HG02970 (cell line): ENCODE data around the gene RASD1.

Source experiments
- ATAC-seq: cut with Tn5 transposase; IDR thresholded peaks from one replicate; pipeline ENCODE4 v1.9.1; 2021; ENCODE audit warnings: mild to moderate bottlenecking, moderate library complexity, moderate number of reproducible peaks; ENCODE audit not compliant: unreplicated experiment, low FRiP score

RASD1 gene

GRCh38 chr17:17511881-17512858, 16.0 kb upstream of the RASD1 start:
- no peak for ATAC-seq

GRCh38 chr17:17511293-17511741, 15.1 kb upstream of the RASD1 start:
- no peak for ATAC-seq

- ATAC-seq = no peak
Measured at GRCh38 chr17:17510456-17511292, 14.5 kb upstream of the RASD1 start.

- ATAC-seq = no peak
Measured at GRCh38 chr17:17509601-17510425, 13.6 kb upstream of the RASD1 start.

DNA sequence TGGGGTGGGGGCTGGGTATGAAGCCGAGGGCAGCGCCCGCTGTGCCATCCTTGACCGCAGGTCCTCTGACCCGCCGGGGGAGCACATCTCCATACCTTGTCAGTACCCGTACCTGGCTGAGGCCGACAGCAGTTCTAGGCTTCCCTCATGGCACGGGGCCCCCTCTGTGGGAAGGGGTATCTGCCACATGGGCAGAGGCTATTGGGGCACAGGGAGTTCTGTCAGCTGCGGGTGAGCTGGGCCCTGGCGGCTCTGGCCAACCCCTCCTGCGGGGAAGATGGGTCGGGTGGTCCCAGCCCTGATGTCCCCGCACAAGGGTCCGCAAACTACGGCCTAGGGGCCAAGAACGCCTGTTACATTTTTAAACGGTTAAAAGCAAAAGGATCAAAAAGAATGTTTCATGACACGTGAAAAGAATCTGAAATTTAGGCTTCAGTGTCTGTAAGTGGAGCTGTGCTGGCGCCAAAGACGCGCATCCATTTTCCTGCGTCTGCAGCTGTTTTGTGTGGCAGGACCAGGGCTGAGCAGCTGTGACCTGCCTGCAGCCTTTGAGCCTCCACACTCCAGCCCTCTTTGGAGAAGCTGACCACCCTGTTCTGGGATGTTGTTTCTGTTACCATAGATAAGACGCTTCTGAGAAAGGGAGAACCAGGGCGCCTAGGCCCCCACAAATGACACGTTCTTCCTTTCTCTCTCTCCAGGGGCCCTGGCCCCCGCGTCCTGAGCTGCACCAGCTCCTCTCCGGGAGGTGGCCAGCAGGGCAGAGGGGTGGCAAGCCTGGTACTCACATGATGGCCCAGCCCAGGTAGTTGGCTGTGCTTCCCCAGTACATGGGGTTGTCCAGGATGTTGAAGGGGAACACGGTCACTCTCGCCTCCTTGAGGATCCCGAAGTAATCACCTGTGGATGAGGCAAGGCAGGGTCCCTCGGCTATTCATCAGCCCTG, 12.7 kb upstream of the RASD1 start:
- ATAC-seq = no peak

DNA sequence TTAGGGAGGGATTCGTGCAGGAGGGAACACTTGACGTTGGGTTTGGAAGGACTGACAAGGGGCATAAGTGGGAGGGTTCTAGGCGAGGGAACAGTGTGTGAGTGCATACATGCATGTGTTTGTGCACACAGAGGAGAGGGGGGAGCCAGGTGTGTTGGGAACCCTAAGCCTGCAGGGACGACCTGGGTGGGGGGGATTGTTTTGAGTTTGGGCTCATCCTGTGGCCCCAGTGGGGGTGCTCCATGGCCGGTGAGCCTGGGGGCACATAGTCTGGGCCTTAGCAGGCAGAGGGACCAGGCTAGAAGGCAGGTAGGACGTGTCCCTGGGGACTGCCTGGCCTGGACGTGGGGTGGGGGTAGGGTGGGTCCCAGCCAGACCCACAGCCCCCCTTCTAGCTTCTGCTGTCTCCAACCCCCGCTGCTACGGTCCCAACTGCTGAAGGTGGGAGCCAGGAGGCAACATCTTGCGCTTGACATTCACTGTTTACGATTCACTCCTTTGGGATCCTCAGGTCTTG, 11.9 kb upstream of the RASD1 start:
- ATAC-seq = no peak

GRCh38 chr17:17507465-17508011, 11.3 kb upstream of the RASD1 start:
- ATAC-seq = no peak

- no peak for ATAC-seq
Measured at GRCh38 chr17:17506893-17507464, 10.8 kb upstream of the RASD1 start.

- no peak for ATAC-seq
Measured at GRCh38 chr17:17506181-17506741, 10.1 kb upstream of the RASD1 start.

DNA sequence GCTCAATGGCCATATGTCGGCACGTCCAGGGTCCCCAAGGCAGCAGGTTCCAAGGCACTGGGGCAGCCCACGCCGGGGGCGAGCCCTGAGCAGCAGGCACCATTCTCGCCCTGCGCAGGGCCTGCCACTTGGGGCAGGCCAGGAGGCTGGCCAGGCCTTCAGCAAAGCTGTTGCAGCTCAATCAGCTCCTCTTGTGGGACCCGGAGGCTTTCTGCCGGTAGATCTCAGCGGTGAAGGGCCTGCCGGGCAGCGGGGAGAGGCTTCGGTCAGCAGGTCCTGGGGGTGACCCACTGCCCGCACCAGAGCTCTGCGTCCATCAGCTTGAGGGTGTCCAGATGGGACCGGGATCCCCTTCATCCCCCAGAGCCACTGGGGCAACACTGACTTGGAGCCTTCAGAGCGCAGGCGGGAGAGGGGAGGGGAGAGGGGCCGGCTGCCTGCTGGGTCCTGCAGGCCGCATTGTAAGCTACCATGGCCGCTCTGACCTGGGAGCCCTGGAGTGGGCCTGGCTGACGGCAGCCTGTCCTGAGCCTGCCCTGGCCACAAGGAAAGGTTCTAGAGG, 9.5 kb upstream of the RASD1 start:
- ATAC-seq = no peak

- no peak for ATAC-seq
Measured at GRCh38 chr17:17505151-17505550, 9.0 kb upstream of the RASD1 start.

GRCh38 chr17:17504341-17505140, 8.3 kb upstream of the RASD1 start:
- no peak for ATAC-seq

DNA sequence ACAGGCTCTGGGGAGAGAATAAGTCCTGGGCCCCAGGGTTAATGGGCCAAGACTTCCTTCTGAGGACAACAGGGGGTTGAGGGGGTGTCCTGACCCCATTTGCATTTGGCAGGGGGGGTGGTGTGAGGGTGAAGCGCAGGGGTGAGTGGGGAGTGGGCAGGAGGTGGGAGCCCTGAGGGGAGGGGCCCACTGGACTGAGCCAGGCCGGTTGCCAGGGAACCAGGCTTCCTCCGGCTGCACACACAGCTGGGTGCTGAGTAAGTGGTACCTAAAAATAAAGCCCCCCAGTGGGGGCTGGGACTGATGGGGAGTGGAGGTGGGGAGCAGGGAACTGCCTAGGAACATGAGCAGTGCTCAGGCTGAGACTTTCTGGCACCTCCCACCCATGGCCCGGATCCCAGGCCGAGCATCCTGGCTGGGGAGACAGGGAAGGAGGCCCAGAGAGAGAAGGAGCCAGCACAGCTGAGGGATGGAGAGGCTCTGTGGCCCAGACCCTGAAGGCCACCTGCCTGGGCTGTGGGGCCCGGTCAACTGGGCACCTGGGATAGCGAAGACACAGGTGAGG, 7.5 kb upstream of the RASD1 start:
- ATAC-seq = no peak

DNA sequence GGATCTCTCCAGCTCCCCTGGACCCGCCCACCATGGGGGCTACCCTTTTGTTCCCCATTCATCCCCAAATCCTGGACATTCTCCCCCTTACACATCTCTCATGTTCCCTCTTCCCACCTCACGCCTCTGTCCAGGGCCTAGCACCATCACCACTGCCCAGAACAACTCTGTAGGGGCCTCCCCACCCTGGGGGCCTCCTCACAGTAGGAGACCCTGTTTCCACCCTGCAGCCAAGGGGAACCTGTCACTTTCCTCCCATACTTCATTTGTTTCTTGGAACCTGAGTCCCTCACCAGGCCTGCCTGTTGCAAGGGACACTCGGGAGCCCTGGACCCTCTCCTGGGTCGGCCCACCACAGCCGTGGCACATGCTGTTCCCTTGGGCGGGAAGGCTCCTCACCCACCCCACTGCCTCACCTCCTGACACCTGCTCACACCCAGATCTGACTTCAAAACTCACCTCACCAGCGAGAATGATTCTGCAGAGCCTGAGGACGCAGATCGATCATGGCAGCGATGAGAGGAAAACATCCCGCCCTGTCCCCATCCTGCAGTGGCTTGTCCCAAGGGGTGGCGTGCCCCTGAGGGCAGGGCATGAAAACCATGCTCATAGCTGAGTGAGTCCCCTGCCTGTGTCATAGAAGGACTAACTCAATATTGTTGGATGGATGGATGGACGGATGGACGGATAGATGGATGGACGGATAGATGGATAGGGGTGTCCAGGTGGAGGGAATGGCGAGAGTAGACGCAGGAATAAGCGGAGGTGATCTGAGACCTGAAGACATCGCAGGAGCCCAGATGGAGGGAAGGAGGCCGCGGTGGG, 6.8 kb upstream of the RASD1 start:
- ATAC-seq = no peak

- no peak for ATAC-seq
Measured at GRCh38 chr17:17500999-17501605, 4.9 kb upstream of the RASD1 start.
